CD14-positive monocyte (primary cell): ENCODE data around the gene RUFY4. TPM values are rescaled to one million over a fixed set of nuclear protein-coding genes. Genes with fewer than 3 reads are reported as not detected.

ENCODE experiments used
- DNase-seq, 3 donors: peaks; one replicate each; pipeline ENCODE4 v3.0.0-alpha.2; 2011 to 2022
- H2AFZ ChIP-seq: 2 replicates; pipeline ENCODE4 v1.6.0; 2012; ENCODE audit warnings: mild to moderate bottlenecking, low read depth, low read length, inconsistent platforms; ENCODE audit not compliant: insufficient read depth, poor library complexity, severe bottlenecking
- H3K27ac ChIP-seq, 2 donors: 1 replicate in 1 of 2; 2 replicates in 1 of 2; pipeline ENCODE4 v1.5.1; 2012 to 2013; ENCODE audit warnings: low read length in 2 of 2, control low read depth in 1 of 2, inconsistent platforms in 1 of 2, low read depth in 1 of 2, mild to moderate bottlenecking in 1 of 2
- H3K27me3 ChIP-seq, 2 donors: one replicate each; pipeline versions ENCODE4 v1.6.0 to v1.6.1; 2011 to 2013; ENCODE audit warnings: low read length in 2 of 2; ENCODE audit not compliant: control insufficient read depth in 2 of 2, insufficient read depth in 2 of 2
- H3K36me3 ChIP-seq, 2 donors: replicated peaks in 1 of 2; 1 replicate in 1 of 2; 2 replicates in 1 of 2; pipeline versions ENCODE4 v1.5.1 to v1.6.1; 2012 to 2013; ENCODE audit warnings: low read length in 2 of 2, control low read depth in 1 of 2, inconsistent platforms in 1 of 2, mild to moderate bottlenecking in 1 of 2; ENCODE audit not compliant: insufficient read depth in 2 of 2, control insufficient read depth in 1 of 2
- H3K4me1 ChIP-seq, 2 donors: 1 replicate in 1 of 2; 2 replicates in 1 of 2; pipeline versions ENCODE4 v1.5.1 to v1.6.1; 2012 to 2013; ENCODE audit warnings: low read length in 2 of 2, control low read depth in 1 of 2, inconsistent platforms in 1 of 2, mild to moderate bottlenecking in 1 of 2, moderate library complexity in 1 of 2; ENCODE audit not compliant: insufficient read depth in 2 of 2, control insufficient read depth in 1 of 2
- H3K4me2 ChIP-seq: replicated peaks from 2 replicates; pipeline ENCODE3; 2012; ENCODE audit warnings: low read length, moderate library complexity, mild to moderate bottlenecking; ENCODE audit not compliant: poor library complexity, severe bottlenecking; ENCODE audit errors: extremely low read depth
- H3K4me3 ChIP-seq, 3 experiments: fragments of 200-600 bp in 1 of 3; sonication (generic) in 1 of 3; replicated peaks in 1 of 3; 1 replicate in 2 of 3; 2 replicates in 1 of 3; pipeline ENCODE4 v1.5.1; 2011 to 2013; ENCODE audit warnings: low read length in 3 of 3, mild to moderate bottlenecking in 3 of 3, control low read depth in 2 of 3, low read depth in 2 of 3, inconsistent platforms in 1 of 3, moderate library complexity in 1 of 3
- H3K79me2 ChIP-seq: 2 replicates; pipeline ENCODE4 v1.6.0; 2012; ENCODE audit warnings: mild to moderate bottlenecking, control low read depth, inconsistent platforms, low read length, moderate library complexity; ENCODE audit not compliant: insufficient read depth
- H3K9ac ChIP-seq: 2 replicates; pipeline ENCODE4 v1.6.0; 2017; ENCODE audit warnings: low read length, mild to moderate bottlenecking; ENCODE audit not compliant: insufficient read depth, poor library complexity, severe bottlenecking
- H3K9me3 ChIP-seq, 2 donors: replicated peaks in 1 of 2; 1 replicate in 1 of 2; 2 replicates in 1 of 2; pipeline versions ENCODE4 v1.5.1 to v1.6.1; 2012 to 2013; ENCODE audit warnings: low read length in 2 of 2, control low read depth in 1 of 2; ENCODE audit not compliant: control insufficient read depth in 1 of 2, insufficient read depth in 1 of 2
- H4K20me1 ChIP-seq: 2 replicates; pipeline ENCODE4 v1.6.0; 2012; ENCODE audit warnings: mild to moderate bottlenecking, low read length, control low read depth, moderate library complexity; ENCODE audit not compliant: insufficient read depth
- H3K27ac Mint-ChIP-seq, 7 donors: one replicate each; pipeline ENCODE4 v1.8.0; 2020; ENCODE audit warnings: mild to moderate bottlenecking in 7 of 7, mixed read lengths in 7 of 7, moderate library complexity in 6 of 7, inconsistent platforms in 2 of 7
- H3K27me3 Mint-ChIP-seq, 3 donors: one replicate each; pipeline ENCODE4 v1.8.0; 2021 to 2022; ENCODE audit warnings: low read depth in 3 of 3, mild to moderate bottlenecking in 3 of 3, mixed read lengths in 3 of 3, moderate library complexity in 3 of 3, inconsistent platforms in 1 of 3
- H3K36me3 Mint-ChIP-seq, 2 donors: one replicate each; pipeline ENCODE4 v1.8.0; 2020; ENCODE audit warnings: mixed read lengths in 2 of 2, inconsistent platforms in 1 of 2, mild to moderate bottlenecking in 1 of 2
- H3K4me1 Mint-ChIP-seq: one replicate; pipeline ENCODE4 v1.8.0; 2020; ENCODE audit warnings: mild to moderate bottlenecking, mixed read lengths
- H3K4me3 Mint-ChIP-seq, 2 donors: one replicate each; pipeline ENCODE4 v1.8.0; 2020; ENCODE audit warnings: mild to moderate bottlenecking in 2 of 2, mixed read lengths in 2 of 2, moderate library complexity in 1 of 2
- H3K9me3 Mint-ChIP-seq, 7 donors: one replicate each; pipeline ENCODE4 v1.8.0; 2020 to 2022; ENCODE audit warnings: mixed read lengths in 7 of 7, mild to moderate bottlenecking in 6 of 7, moderate library complexity in 6 of 7, inconsistent platforms in 2 of 7
- WGBS: methylation state at CpG from one replicate; pipeline ENCODE4 v1.1.5; 2013; ENCODE audit warnings: missing lambda C conversion rate; ENCODE audit not compliant: insufficient coverage; 5-methylcytosine and 5-hydroxymethylcytosine counted together
- intact Hi-C, 2 donors: fragments of 100-400 bp; cut with micrococcal nuclease; formaldehyde crosslinking; loops; one replicate each; pipeline versions ENCODE4 v1.15.0 to v1.15.1; 2023
- polyA plus RNA-seq, 3 donors: library from polyadenylated mRNA; depleted of rRNA in 1 of 3; unstranded in 2 of 3; stranded (reverse) in 1 of 3; fragments of 300-500 nt in 2 of 3; fragments of >200 nt in 1 of 3; fragmentation: Illumina TruSeq in 2 of 3; gene quantifications; 1 replicate in 2 of 3; 2 replicates in 1 of 3; pipeline ENCODE4 v1.2.3, GENCODE V29; 2012 to 2021
- TF ChIP-seq, protein P1 (sequence below): fragments of 200-600 bp; IDR thresholded peaks from one replicate; pipeline ENCODE4 v1.8.0; 2022; ENCODE audit warnings: antibody characterized with exemption, mild to moderate bottlenecking

The RUFY4 gene
- polyA plus RNA-seq, 3 donors, result 0.65 to 26.1 (median 0.68) TPM

GRCh38 chr2:218031261-218031660, 37.8 kb upstream of the RUFY4 start:
- DNase-seq, result no peak
- Histone ChIP-seq H3K9me3 (no peaks in the 10 kb centered on the region), H3K4me1 (peaks cover 39 to 44% of the 10 kb centered on the region in 2 donors), H3K4me3 (no peak overlapping the region), H4K20me1 (no peaks in the 10 kb centered on the region), H3K36me3 (no peaks in the 10 kb centered on the region), H3K4me2 (no peak overlapping the region), H3K79me2 (peaks cover 32% of the 10 kb centered on the region), H3K27ac (no peak overlapping the region), H3K9ac (no peak overlapping the region), H2AFZ (no peak overlapping the region), H3K27me3 (no peaks in the 10 kb centered on the region)
- Mint-ChIP-seq H3K4me3 (no peak overlapping the region), H3K9me3 (no peaks in the 10 kb centered on the region), H3K4me1 (peaks cover 38% of the 10 kb centered on the region), H3K27ac (no peak overlapping the region), H3K36me3 (peaks cover 0 to 4% of the 10 kb centered on the region in 2 donors), H3K27me3 (peaks cover 0 to 10% (median 3%) of the 10 kb centered on the region in 3 donors)
- WGBS, result 93% methylated on average over 1 of the region's 1 CpG
- TF ChIP-seq, protein P1, sequence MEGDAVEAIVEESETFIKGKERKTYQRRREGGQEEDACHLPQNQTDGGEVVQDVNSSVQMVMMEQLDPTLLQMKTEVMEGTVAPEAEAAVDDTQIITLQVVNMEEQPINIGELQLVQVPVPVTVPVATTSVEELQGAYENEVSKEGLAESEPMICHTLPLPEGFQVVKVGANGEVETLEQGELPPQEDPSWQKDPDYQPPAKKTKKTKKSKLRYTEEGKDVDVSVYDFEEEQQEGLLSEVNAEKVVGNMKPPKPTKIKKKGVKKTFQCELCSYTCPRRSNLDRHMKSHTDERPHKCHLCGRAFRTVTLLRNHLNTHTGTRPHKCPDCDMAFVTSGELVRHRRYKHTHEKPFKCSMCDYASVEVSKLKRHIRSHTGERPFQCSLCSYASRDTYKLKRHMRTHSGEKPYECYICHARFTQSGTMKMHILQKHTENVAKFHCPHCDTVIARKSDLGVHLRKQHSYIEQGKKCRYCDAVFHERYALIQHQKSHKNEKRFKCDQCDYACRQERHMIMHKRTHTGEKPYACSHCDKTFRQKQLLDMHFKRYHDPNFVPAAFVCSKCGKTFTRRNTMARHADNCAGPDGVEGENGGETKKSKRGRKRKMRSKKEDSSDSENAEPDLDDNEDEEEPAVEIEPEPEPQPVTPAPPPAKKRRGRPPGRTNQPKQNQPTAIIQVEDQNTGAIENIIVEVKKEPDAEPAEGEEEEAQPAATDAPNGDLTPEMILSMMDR, result no peak
- intact Hi-C loops, result loop anchor here (5.0 kb wide), 2 partner anchors 36 to 41 kb away; partner anchors contain the start of gene RUFY4 (in 1 of the 2)

DNA sequence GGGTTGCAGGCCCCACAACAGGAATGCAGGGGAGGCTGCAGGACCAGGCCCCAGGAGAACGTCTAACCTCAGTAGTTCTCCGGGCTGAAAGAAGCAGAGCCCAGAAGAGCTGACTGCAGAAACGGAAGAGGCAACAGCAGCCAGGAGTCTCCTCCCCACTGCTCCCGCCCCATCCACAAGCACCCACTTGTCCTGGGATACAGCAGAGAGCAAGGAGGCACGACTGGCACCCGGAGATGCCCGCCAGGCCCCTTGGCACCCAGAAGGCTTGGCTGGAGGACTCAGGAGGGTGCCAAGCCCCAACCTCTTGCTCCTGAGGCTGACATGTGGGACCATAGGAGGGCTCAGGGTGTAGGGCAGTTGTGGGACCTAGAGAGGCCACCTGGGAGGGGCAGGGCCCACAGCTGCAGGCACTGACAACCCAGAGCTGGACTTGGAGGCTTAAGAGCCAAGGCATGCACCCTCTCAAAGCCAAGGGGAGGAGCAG, 37.2 kb upstream of the RUFY4 start:
- Histone ChIP-seq H3K9me3 (no peaks in the 10 kb centered on the region), H3K79me2 (peaks cover 32% of the 10 kb centered on the region), H3K4me1 (peaks cover 45 to 49% of the 10 kb centered on the region in 2 donors), H3K9ac (no peak overlapping the region), H3K4me2 (no peak overlapping the region), H3K27me3 (no peaks in the 10 kb centered on the region), H4K20me1 (no peaks in the 10 kb centered on the region), H3K27ac (no peak overlapping the region), H3K4me3 (no peak overlapping the region), H3K36me3 (no peaks in the 10 kb centered on the region), H2AFZ (no peak overlapping the region)
- Mint-ChIP-seq H3K4me1 (peaks cover 43% of the 10 kb centered on the region), H3K36me3 (peaks cover 0 to 4% of the 10 kb centered on the region in 2 donors), H3K9me3 (no peaks in the 10 kb centered on the region), H3K4me3 (no peak overlapping the region), H3K27ac (peak overlapping the region in 1 of 7 donors; percentile 8), H3K27me3 (peaks cover 0 to 10% (median 3%) of the 10 kb centered on the region in 3 donors)
- intact Hi-C loops, result loop anchor here (5.0 kb wide), 2 partner anchors 35 to 40 kb away; partner anchors contain the start of gene RUFY4 (in 1 of the 2)
- 98% methylated on average over 6 of the region's 7 CpGs for WGBS
- TF ChIP-seq, protein P1, result no peak
- no peak for DNase-seq
